Activated naive CD8-positive, alpha-beta T cell treated with anti-CD3 and anti-CD28 coated beads, Interleukin-2, amount 50 U/mL, for 16 hours (primary cell): ENCODE measurements around the gene ADAMTS17.
"Not testable (repeated sequence)": the region's sequence is repeated elsewhere in the genome, so short reads cannot be mapped to it uniquely, and the experiment has no call there.

Source experiments
- DNase-seq: peaks from one replicate; pipeline ENCODE4 v3.0.0-alpha.2; 2020; ENCODE audit warnings: low read depth, low spot score

ADAMTS17 gene

GRCh38 chr15:100093211-100094126 is 248.3 kb downstream of the ADAMTS17 start:
- no peak for DNase-seq

- DNase-seq = no peak
Measured at GRCh38 chr15:100092034-100092433, 249.7 kb downstream of the ADAMTS17 start.

- DNase-seq = no peak
Measured at GRCh38 chr15:100090411-100090810, 251.4 kb downstream of the ADAMTS17 start.

GRCh38 chr15:100084042-100084821 is 257.5 kb downstream of the ADAMTS17 start:
- DNase-seq = not testable (repeated sequence)

- DNase-seq = no peak
Measured at GRCh38 chr15:100083572-100083971, 258.2 kb downstream of the ADAMTS17 start.

GRCh38 chr15:100082761-100083402 is 258.9 kb downstream of the ADAMTS17 start:
- no peak for DNase-seq

GRCh38 chr15:100081454-100081853 is 260.3 kb downstream of the ADAMTS17 start:
- DNase-seq = no peak

- no peak for DNase-seq
Measured at GRCh38 chr15:100078511-100079220, 263.1 kb downstream of the ADAMTS17 start.

GRCh38 chr15:100075229-100075628 is 266.5 kb downstream of the ADAMTS17 start:
- DNase-seq = no peak

GRCh38 chr15:100073982-100074381 is 267.8 kb downstream of the ADAMTS17 start:
- DNase-seq = no peak

GRCh38 chr15:100066521-100067280 is 275.1 kb downstream of the ADAMTS17 start:
- not testable (repeated sequence) for DNase-seq

GRCh38 chr15:100061944-100062343 is 279.8 kb downstream of the ADAMTS17 start:
- DNase-seq = no peak

- no peak for DNase-seq
Measured at GRCh38 chr15:100060276-100060926, 281.4 kb downstream of the ADAMTS17 start.

- no peak for DNase-seq
Measured at GRCh38 chr15:100059521-100059920, 282.3 kb downstream of the ADAMTS17 start.

GRCh38 chr15:100059094-100059493 is 282.7 kb downstream of the ADAMTS17 start:
- no peak for DNase-seq

- no peak for DNase-seq
Measured at GRCh38 chr15:100058458-100058857, 283.3 kb downstream of the ADAMTS17 start.

GRCh38 chr15:100057281-100057680 is 284.5 kb downstream of the ADAMTS17 start:
- DNase-seq = no peak

GRCh38 chr15:100056411-100057072 is 285.2 kb downstream of the ADAMTS17 start:
- DNase-seq = no peak

GRCh38 chr15:100055821-100056220 is 286.0 kb downstream of the ADAMTS17 start:
- DNase-seq = no peak

GRCh38 chr15:100054539-100054938 is 287.2 kb downstream of the ADAMTS17 start:
- DNase-seq = no peak
